Thoracic aorta (tissue), 2 donors: ENCODE results near the gene SNX7. TPM values are rescaled to one million over a fixed set of nuclear protein-coding genes. Genes with fewer than 3 reads are reported as not detected.

Source experiments
- ATAC-seq: fragments of 150-250 bp; one replicate; pipeline ENCODE4 v1.8.0; 2017; ENCODE audit warnings: low read depth; ENCODE audit not compliant: insufficient number of reproducible peaks, low FRiP score
- DNase-seq: peaks from one replicate; pipeline ENCODE4 v3.0.0-alpha.2; 2020; ENCODE audit warnings: low spot score
- H3K27ac ChIP-seq, 2 donors: fragments of 200-600 bp; sonication (generic); 1 replicate in 1 of 2; 2 replicates in 1 of 2; pipeline ENCODE4 v1.5.1; 2016; ENCODE audit warnings: mild to moderate bottlenecking in 2 of 2, moderate library complexity in 2 of 2
- H3K27me3 ChIP-seq: fragments of 200-600 bp; sonication (generic); replicated peaks from 2 replicates; pipeline ENCODE4 v1.6.0; 2016; ENCODE audit warnings: mild to moderate bottlenecking; ENCODE audit not compliant: insufficient read depth
- H3K36me3 ChIP-seq: fragments of 200-600 bp; sonication (generic); one replicate; pipeline ENCODE4 v1.5.1; 2016
- H3K4me1 ChIP-seq, 2 donors: fragments of 200-600 bp; sonication (generic); 1 replicate in 1 of 2; 2 replicates in 1 of 2; pipeline versions ENCODE4 v1.5.1 to v1.6.0; 2016; ENCODE audit warnings: low read depth in 2 of 2, mild to moderate bottlenecking in 1 of 2; ENCODE audit not compliant: control insufficient read depth in 1 of 2
- H3K4me3 ChIP-seq: fragments of 200-600 bp; sonication (generic); 2 replicates; pipeline ENCODE4 v1.5.1; 2016; ENCODE audit warnings: mild to moderate bottlenecking
- H3K9me3 ChIP-seq: fragments of 200-600 bp; sonication (generic); 2 replicates; pipeline ENCODE4 v1.5.1; 2016
- total RNA-seq, 2 donors: library from RNA; depleted of rRNA; stranded (reverse); fragments of >200 nt; gene quantifications; one replicate each; pipeline versions ENCODE4 v1.1.0 to v1.2.3, GENCODE V29; 2016
- TF ChIP-seq, protein P1 (sequence below): fragments of 200-600 bp; sonication (generic); IDR thresholded peaks from one replicate; pipeline ENCODE4 v1.5.1; 2019; ENCODE audit warnings: antibody characterized with exemption

SNX7 gene
- total RNA-seq, 2 donors from 2014 or later = 27.8 to 38.6 TPM

DNA sequence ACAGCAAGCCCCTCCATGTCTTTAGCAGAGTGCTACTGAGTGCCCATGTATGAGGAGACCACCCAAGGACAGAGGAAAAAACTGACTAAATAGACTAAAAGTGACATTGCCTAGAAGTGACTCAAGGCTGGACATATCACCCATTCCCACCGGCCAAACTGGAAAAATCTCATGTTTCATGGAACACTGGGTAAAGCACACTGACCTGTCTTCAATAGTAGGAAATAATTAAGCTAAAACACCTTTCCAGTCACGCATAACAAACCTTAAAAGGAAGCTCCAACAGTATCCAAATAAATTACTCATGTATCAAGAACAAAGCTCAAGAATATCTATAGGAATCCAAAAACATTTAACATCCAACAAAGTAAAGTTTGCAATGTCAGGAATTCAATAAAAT lies 120.4 kb downstream of the SNX7 start:
- no peak for ATAC-seq
- Histone ChIP-seq H3K27me3 (no peaks in the 10 kb centered on the region), H3K27ac (no peak overlapping the region), H3K36me3 (no peaks in the 10 kb centered on the region), H3K9me3 (peaks cover 6% of the 10 kb centered on the region), H3K4me1 (no peaks in the 10 kb centered on the region), H3K4me3 (no peak overlapping the region)
- TF ChIP-seq, protein P1, sequence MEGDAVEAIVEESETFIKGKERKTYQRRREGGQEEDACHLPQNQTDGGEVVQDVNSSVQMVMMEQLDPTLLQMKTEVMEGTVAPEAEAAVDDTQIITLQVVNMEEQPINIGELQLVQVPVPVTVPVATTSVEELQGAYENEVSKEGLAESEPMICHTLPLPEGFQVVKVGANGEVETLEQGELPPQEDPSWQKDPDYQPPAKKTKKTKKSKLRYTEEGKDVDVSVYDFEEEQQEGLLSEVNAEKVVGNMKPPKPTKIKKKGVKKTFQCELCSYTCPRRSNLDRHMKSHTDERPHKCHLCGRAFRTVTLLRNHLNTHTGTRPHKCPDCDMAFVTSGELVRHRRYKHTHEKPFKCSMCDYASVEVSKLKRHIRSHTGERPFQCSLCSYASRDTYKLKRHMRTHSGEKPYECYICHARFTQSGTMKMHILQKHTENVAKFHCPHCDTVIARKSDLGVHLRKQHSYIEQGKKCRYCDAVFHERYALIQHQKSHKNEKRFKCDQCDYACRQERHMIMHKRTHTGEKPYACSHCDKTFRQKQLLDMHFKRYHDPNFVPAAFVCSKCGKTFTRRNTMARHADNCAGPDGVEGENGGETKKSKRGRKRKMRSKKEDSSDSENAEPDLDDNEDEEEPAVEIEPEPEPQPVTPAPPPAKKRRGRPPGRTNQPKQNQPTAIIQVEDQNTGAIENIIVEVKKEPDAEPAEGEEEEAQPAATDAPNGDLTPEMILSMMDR = no peak
- DNase-seq = no peak

DNA sequence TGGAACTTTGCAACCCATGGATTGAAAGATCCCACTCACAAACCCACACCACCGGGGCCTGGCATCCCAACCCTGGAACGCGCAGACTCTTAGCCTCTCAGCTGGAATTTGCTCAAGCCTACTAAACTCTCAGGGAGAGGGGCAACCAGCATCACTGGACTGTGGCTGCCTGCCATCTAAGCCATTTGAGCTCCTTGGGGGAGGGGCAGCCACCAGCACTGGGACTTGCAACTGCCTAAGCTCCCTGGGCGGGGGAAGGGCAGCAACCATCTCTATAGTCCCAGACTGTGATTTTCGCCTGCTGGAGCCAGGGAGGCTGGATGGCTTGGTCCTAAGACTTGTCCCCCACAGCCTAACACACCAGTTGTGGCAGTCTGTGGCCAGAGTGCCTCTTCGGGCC lies 122.3 kb downstream of the SNX7 start:
- no peak overlapping the region for H3K4me3 ChIP-seq
- no peak for ATAC-seq
- no peaks in the 10 kb centered on the region for H3K27me3 ChIP-seq
- TF ChIP-seq, protein P1 = no peak
- H3K36me3 ChIP-seq = no peaks in the 10 kb centered on the region
- peaks cover 6% of the 10 kb centered on the region for H3K9me3 ChIP-seq
- H3K4me1 ChIP-seq = no peaks in the 10 kb centered on the region
- H3K27ac ChIP-seq = no peak overlapping the region
- no peak for DNase-seq

DNA sequence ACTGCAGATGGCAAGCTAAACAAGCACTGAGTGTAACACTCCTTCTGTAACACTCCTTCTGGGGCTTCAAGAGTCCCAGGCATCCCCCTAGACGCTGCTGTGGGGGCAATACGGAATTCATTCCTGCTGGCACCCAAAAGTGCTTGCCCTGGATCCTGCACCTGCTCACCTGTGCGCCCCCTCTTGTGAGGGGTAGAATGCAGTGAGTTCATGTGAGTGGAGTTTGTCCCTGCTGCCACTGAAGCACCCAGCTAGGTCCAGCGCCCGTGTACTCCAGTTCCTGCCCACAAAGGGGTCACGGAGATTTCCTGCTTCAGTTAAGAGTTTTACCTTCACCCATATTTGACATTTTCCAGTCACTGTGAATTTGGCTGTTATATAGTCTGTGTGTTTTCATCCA lies 130.0 kb downstream of the SNX7 start:
- no peak for DNase-seq
- no peaks in the 10 kb centered on the region for H3K9me3 ChIP-seq
- no peaks in the 10 kb centered on the region for H3K36me3 ChIP-seq
- no peak for ATAC-seq
- H3K27ac ChIP-seq = no peak overlapping the region
- TF ChIP-seq, protein P1 = no peak
- H3K4me3 ChIP-seq = no peak overlapping the region
- H3K27me3 ChIP-seq = no peaks in the 10 kb centered on the region
- H3K4me1 ChIP-seq = no peaks in the 10 kb centered on the region

DNA sequence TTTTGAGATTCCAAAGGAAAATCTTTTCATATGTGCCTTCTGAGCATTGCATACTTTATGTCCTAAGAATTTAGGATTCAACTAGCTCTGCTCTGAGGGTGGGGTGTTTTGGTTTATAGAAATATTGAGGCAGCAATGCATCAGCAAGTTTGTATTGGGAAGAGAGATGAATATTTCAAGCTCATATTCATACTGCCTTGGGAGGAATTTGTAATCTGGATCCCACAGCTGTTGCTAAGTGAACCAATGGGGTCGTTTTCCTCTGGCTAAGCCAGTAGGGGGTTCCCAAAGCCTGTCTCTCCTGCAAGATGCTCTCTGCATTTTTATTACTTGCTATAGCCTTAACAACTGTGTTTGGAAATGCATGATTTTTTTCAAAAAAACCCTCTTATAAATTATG lies 130.6 kb downstream of the SNX7 start:
- Histone ChIP-seq H3K4me1 (no peaks in the 10 kb centered on the region), H3K4me3 (no peak overlapping the region), H3K36me3 (no peaks in the 10 kb centered on the region), H3K27me3 (no peaks in the 10 kb centered on the region), H3K27ac (no peak overlapping the region), H3K9me3 (no peaks in the 10 kb centered on the region)
- DNase-seq (no peak), ATAC-seq (no peak)
- TF ChIP-seq, protein P1 = no peak

- Histone ChIP-seq H3K27me3 (no peaks in the 10 kb centered on the region), H3K4me3 (no peak overlapping the region), H3K36me3 (no peaks in the 10 kb centered on the region), H3K27ac (no peak overlapping the region), H3K9me3 (no peaks in the 10 kb centered on the region), H3K4me1 (no peaks in the 10 kb centered on the region)
- DNase-seq (no peak), ATAC-seq (no peak)
- TF ChIP-seq, protein P1 = no peak
These were observed 131.6 kb downstream of the SNX7 start for GRCh38 chr1:98793136-98793535.
